ENCODE results near the gene GSTM1.

GRCh38 chr1:109652402-109652801 lies 35.2 kb upstream of the GSTM1 start:
- TF ChIP-seq CTCF (IDR thresholded peaks at IDR 0.05), result no peak
- TF ChIP-seq EZH2phosphoT487 (IDR thresholded peaks at IDR 0.05), result no peak

All from neural progenitor cell (in vitro differentiated cells).